ENCODE measurements around the gene KIRREL3. TPM values are rescaled to one million over a fixed set of nuclear protein-coding genes. Genes with fewer than 3 reads are reported as not detected.

KIRREL3 gene
- total and polyA plus RNA-seq, 2 experiments from 2014 or later: 16.1 to 35.6 TPM

DNA sequence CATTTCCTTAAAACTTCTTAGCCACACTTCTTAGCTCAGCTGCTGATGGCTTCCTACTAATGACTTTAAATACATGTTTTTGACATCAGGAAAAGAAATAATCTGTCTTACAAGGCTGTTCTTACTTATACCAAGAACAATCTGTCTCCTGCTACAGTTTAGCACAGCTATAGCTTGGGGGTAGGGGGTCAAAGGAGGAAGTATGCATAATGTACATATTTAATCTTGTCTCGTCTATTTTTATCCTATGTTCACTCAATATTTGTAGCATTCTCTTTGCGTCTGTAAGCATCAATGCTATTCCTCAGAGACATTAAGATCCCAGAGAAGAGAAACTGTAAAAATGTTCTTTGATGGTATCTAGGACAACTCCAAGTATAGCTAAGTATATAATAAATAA lies 96.0 kb downstream of the KIRREL3 start:
- in situ Hi-C loops (cut with MboI): no loop called here
- 59 to 68% methylated on average over 2 of the region's 2 CpGs for WGBS, 2 experiments (ENCODE audit: low coverage in 1 of 2, low lambda C conversion rate in 2 of 2, missing lambda C conversion rate in 2 of 2)
- Histone ChIP-seq H4K20me1 (ENCODE audit: insufficient read depth) (no peaks in the 10 kb centered on the region), H3K9ac (no peak overlapping the region), H3K4me2 (ENCODE audit: unreplicated experiment) (no peak overlapping the region), H3K27ac (no peak overlapping the region), H3K4me1 (ENCODE audit: insufficient read depth) (no peaks in the 10 kb centered on the region), H3K36me3 (ENCODE audit: low read depth) (no peaks in the 10 kb centered on the region), H3K4me3 (no peak overlapping the region), H2AFZ (no peak overlapping the region), H3F3A (ENCODE audit: insufficient read depth) (no peaks in the 10 kb centered on the region), H3K27me3 (replicated peaks; ENCODE audit: insufficient read depth) (no peaks in the 10 kb centered on the region), H3K79me2 (ENCODE audit: insufficient read depth) (peaks cover 30% of the 10 kb centered on the region), H3K9me2 (ENCODE audit: insufficient read depth) (no peaks in the 10 kb centered on the region), H3K9me3 (ENCODE audit: low read depth) (no peaks in the 10 kb centered on the region)
- TF ChIP-seq EZH2phosphoT487 (IDR thresholded peaks at IDR 0.05; ENCODE audit: insufficient read depth, low read depth) (no peak), EZH2 (IDR thresholded peaks at IDR 0.05; ENCODE audit: insufficient read depth, poor library complexity, severe bottlenecking) (no peak)
- no peak for DNase-seq

DNA sequence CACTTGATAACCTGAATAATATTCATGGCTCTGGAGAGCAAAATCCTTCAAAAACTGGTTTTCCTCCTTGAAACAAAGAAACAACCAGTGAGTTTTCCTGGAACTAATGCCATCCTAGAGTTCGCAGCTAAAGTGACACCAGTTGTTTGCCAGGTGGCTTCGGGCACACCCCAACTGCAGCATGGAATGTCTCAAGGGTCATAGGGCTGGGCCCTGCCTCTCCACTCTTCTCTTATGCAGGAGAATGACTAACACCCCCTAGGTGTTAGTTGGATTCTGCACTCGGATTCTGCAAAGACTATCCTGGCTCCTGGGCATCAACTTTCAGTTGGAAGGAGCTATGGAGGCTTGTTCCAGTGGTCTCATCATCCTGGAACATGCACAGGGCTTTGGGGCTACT lies 98.8 kb downstream of the KIRREL3 start:
- Histone ChIP-seq H3K27ac (no peak overlapping the region), H3K79me2 (ENCODE audit: insufficient read depth) (peaks cover 43% of the 10 kb centered on the region), H3K36me3 (ENCODE audit: low read depth) (no peaks in the 10 kb centered on the region; the same call in 1 of the 2 replicates), H3K4me3 (no peak overlapping the region), H3F3A (ENCODE audit: insufficient read depth) (no peaks in the 10 kb centered on the region), H3K9me3 (ENCODE audit: low read depth) (no peaks in the 10 kb centered on the region), H3K4me2 (ENCODE audit: unreplicated experiment) (no peak overlapping the region), H3K4me1 (ENCODE audit: insufficient read depth) (no peaks in the 10 kb centered on the region), H3K9me2 (ENCODE audit: insufficient read depth) (no peaks in the 10 kb centered on the region), H3K9ac (no peak overlapping the region), H3K27me3 (replicated peaks; ENCODE audit: insufficient read depth) (no peaks in the 10 kb centered on the region), H2AFZ (no peak overlapping the region), H4K20me1 (ENCODE audit: insufficient read depth) (no peaks in the 10 kb centered on the region)
- DNase-seq: no peak
- in situ Hi-C loops (cut with MboI): no loop called here
- no peak for TF ChIP-seq EZH2 (IDR thresholded peaks at IDR 0.05; ENCODE audit: insufficient read depth, poor library complexity, severe bottlenecking)
- no peak for TF ChIP-seq EZH2phosphoT487 (IDR thresholded peaks at IDR 0.05; ENCODE audit: insufficient read depth, low read depth)
- WGBS, 2 experiments (ENCODE audit: low coverage in 1 of 2, low lambda C conversion rate in 2 of 2, missing lambda C conversion rate in 2 of 2): 89 to 98% methylated on average over 3 of the region's 3 CpGs

DNA sequence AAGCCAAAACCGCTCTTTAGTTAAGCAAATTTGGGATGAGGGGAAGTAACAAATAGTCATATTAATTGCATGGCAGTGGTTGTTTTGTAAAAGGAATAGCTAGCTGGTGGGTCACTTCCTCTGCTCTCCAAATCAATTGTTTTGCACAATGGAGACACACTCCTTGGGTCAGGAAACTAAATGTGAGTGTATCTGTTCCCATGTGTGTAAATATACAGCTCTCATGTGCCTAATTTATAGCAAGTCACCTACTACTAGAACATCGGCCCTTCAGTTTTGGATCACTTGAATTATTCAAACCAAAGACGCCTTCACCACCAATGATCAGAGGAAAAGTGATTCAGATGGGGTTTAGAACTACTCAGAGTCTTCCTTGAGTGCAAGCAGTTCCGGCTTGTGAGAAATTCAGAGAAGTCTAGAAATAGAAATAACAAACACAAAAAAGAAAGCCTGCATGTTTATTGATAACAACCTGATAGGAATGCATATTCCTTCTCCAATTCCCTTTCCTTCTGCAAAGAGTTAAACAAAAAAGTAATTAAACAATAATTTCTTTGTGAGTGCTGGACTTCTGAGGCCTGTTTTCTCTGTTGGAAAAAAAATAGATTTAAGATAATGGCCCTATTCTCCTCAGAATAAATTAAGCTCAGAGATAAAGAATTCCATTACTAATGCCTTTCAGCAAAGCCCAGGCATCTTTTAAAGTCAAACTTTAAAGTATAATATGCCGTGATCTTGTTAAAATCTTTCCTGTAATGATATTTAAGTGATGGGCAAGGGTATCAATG lies 100.4 kb downstream of the KIRREL3 start:
- DNase-seq: no peak
- no peak overlapping the region for H2AFZ ChIP-seq
- H3K9ac ChIP-seq: no peak overlapping the region
- H3F3A ChIP-seq (ENCODE audit: insufficient read depth): no peaks in the 10 kb centered on the region
- H3K4me1 ChIP-seq (ENCODE audit: insufficient read depth): no peaks in the 10 kb centered on the region
- H3K36me3 ChIP-seq (ENCODE audit: low read depth): peaks cover 10% of the 10 kb centered on the region
- no peak overlapping the region for H3K27ac ChIP-seq
- WGBS, 2 experiments (ENCODE audit: low coverage in 1 of 2, low lambda C conversion rate in 2 of 2, missing lambda C conversion rate in 2 of 2): 91 to 94% methylated on average over 5 of the region's 5 CpGs
- TF ChIP-seq EZH2 (IDR thresholded peaks at IDR 0.05; ENCODE audit: insufficient read depth, poor library complexity, severe bottlenecking) (no peak), EZH2phosphoT487 (IDR thresholded peaks at IDR 0.05; ENCODE audit: insufficient read depth, low read depth) (no peak)
- H3K27me3 ChIP-seq (replicated peaks; ENCODE audit: insufficient read depth): no peaks in the 10 kb centered on the region
- no peak overlapping the region for H3K4me3 ChIP-seq
- no peaks in the 10 kb centered on the region for H3K9me2 ChIP-seq (ENCODE audit: insufficient read depth)
- in situ Hi-C loops (cut with MboI): no loop called here
- H3K4me2 ChIP-seq (ENCODE audit: unreplicated experiment): no peak overlapping the region
- no peaks in the 10 kb centered on the region for H3K9me3 ChIP-seq (ENCODE audit: low read depth)
- H4K20me1 ChIP-seq (ENCODE audit: insufficient read depth): no peaks in the 10 kb centered on the region
- peaks cover 53% of the 10 kb centered on the region for H3K79me2 ChIP-seq (ENCODE audit: insufficient read depth)

DNA sequence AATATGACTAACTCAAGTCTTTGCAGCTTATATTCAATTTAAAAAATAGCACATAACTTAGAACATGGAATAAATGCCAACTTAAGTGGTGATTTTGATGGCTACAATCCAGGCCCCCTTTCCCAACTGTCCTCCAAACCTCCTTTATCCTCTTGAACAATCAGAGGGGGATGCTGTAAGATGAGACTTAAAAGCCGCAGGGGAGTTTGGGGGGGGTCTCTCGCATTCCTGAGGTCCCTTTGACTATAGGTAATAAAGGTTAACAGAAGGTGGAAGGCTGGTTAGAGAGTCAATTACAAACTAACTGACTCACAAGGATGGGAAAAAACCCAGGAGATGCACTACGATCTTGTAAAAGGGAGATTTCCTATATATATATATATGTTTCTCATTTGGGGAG lies 101.8 kb downstream of the KIRREL3 start:
- Histone ChIP-seq H3F3A (ENCODE audit: insufficient read depth) (no peaks in the 10 kb centered on the region), H3K4me3 (no peak overlapping the region), H3K9me3 (ENCODE audit: low read depth) (no peaks in the 10 kb centered on the region), H3K9me2 (ENCODE audit: insufficient read depth) (no peaks in the 10 kb centered on the region), H3K4me1 (ENCODE audit: insufficient read depth) (no peaks in the 10 kb centered on the region), H3K4me2 (ENCODE audit: unreplicated experiment) (no peak overlapping the region), H3K27ac (no peak overlapping the region), H4K20me1 (ENCODE audit: insufficient read depth) (no peaks in the 10 kb centered on the region), H2AFZ (no peak overlapping the region), H3K79me2 (ENCODE audit: insufficient read depth) (peaks cover 40% of the 10 kb centered on the region), H3K9ac (no peak overlapping the region), H3K27me3 (replicated peaks; ENCODE audit: insufficient read depth) (no peaks in the 10 kb centered on the region), H3K36me3 (ENCODE audit: low read depth) (peaks cover 10% of the 10 kb centered on the region)
- in situ Hi-C loops (cut with MboI): no loop called here
- TF ChIP-seq EZH2 (IDR thresholded peaks at IDR 0.05; ENCODE audit: insufficient read depth, poor library complexity, severe bottlenecking) (no peak), EZH2phosphoT487 (IDR thresholded peaks at IDR 0.05; ENCODE audit: insufficient read depth, low read depth) (no peak)
- WGBS, 2 experiments (ENCODE audit: low coverage in 1 of 2, low lambda C conversion rate in 2 of 2, missing lambda C conversion rate in 2 of 2): 42 to 45% methylated on average over 3 of the region's 3 CpGs
- no peak for DNase-seq
